Lung (tissue), 12 donors: ENCODE data around the gene C19orf53. TPM values are rescaled to one million over a fixed set of nuclear protein-coding genes. Genes with fewer than 3 reads are reported as not detected.
"Not testable (repeated sequence)": the region's sequence is repeated elsewhere in the genome, so short reads cannot be mapped to it uniquely, and the experiment has no call there.

Experiments
- ATAC-seq: fragments of 200-7000 bp; cut with Tn5 transposase; one replicate; pipeline ENCODE4 v1.9.1; 2020; ENCODE audit warnings: moderate number of reproducible peaks; ENCODE audit not compliant: insufficient read depth, low FRiP score
- DNase-seq, 3 donors: peaks; one replicate each; pipeline ENCODE4 v3.0.0-alpha.2; 2013 to 2017
- H3K27ac ChIP-seq, 2 donors: one replicate each; pipeline ENCODE4 v1.5.1; 2013; ENCODE audit warnings: mild to moderate bottlenecking in 2 of 2, moderate library complexity in 2 of 2, control low read depth in 1 of 2, inconsistent platforms in 1 of 2, low read depth in 1 of 2, low read length in 1 of 2
- H3K27me3 ChIP-seq, 3 donors: one replicate each; pipeline ENCODE4 v1.5.1; 2013; ENCODE audit warnings: low read length in 2 of 3; ENCODE audit not compliant: control insufficient read depth in 3 of 3, insufficient read depth in 3 of 3
- H3K36me3 ChIP-seq, 4 donors: one replicate each; pipeline ENCODE4 v1.5.1; 2013; ENCODE audit warnings: low read length in 4 of 4, mild to moderate bottlenecking in 1 of 4, moderate library complexity in 1 of 4; ENCODE audit not compliant: control insufficient read depth in 4 of 4, insufficient read depth in 4 of 4
- H3K4me1 ChIP-seq, 5 donors: one replicate each; pipeline ENCODE4 v1.5.1; 2013; ENCODE audit warnings: low read length in 5 of 5, mild to moderate bottlenecking in 2 of 5, moderate library complexity in 1 of 5; ENCODE audit not compliant: control insufficient read depth in 5 of 5, insufficient read depth in 5 of 5
- H3K4me3 ChIP-seq: one replicate; pipeline ENCODE4 v1.5.1; 2013; ENCODE audit warnings: mild to moderate bottlenecking, control low read depth, moderate library complexity
- H3K9ac ChIP-seq, 2 donors: one replicate each; pipeline ENCODE4 v1.5.1; 2013; ENCODE audit warnings: low read length in 2 of 2, control low read depth in 1 of 2; ENCODE audit not compliant: insufficient read depth in 1 of 2
- H3K9me3 ChIP-seq, 4 donors: one replicate each; pipeline ENCODE4 v1.5.1; 2013; ENCODE audit warnings: low read length in 3 of 4, mild to moderate bottlenecking in 1 of 4, moderate library complexity in 1 of 4; ENCODE audit not compliant: control insufficient read depth in 4 of 4, insufficient read depth in 3 of 4
- CTCF ChIP-seq: IDR thresholded peaks from 2 replicates; pipeline ENCODE4 v1.5.1; 2012; ENCODE audit warnings: mild to moderate bottlenecking; ENCODE audit errors: control extremely low read depth, extremely low read depth
- WGBS, 2 donors: extraction: QIAGEN DNeasy Blood & Tissue Kit; methylation state at CpG; one replicate each; pipeline ENCODE4 v1.1.7; 2013; 5-methylcytosine and 5-hydroxymethylcytosine counted together
- polyA plus RNA-seq, 2 donors: library from polyadenylated mRNA; stranded (reverse); fragments of 200-250 nt; gene quantifications; one replicate each; pipeline ENCODE4 v1.2.1, GENCODE V29; 2013
- total RNA-seq, 2 donors: library from RNA; depleted of rRNA in 1 of 2; stranded (reverse); fragments of >200 nt in 1 of 2; gene quantifications; one replicate each; pipeline ENCODE4 v1.2.1, GENCODE V29; 2014 to 2021
- donor health status: control.
- donor health status: control.
- donor health status: Bipolar disorder and iron deficiency.
- donor health status: healthy.
- donor health status: DM: yes; HTN: yes; CAD: no.

C19orf53 gene
- total and polyA plus RNA-seq, 4 donors, result 62.6 to 251 (median 111) TPM

- Histone ChIP-seq H3K9me3 (no peaks in the 10 kb centered on the region), H3K36me3 (peaks cover 0 to 1% (median 0%) of the 10 kb centered on the region in 4 donors), H3K4me3 (no peak overlapping the region), H3K27me3 (no peaks in the 10 kb centered on the region), H3K27ac (peak overlapping the region in 1 of 2 donors; percentile 63), H3K4me1 (peaks cover 0 to 4% (median 0%) of the 10 kb centered on the region in 5 donors), H3K9ac (no peak overlapping the region)
- TF ChIP-seq CTCF, result peak; percentile 59
- DNase-seq (peak; percentile 61 to 73 (median 70)), ATAC-seq (no peak)
- 21 to 27% methylated on average over 17 of the region's 17 CpGs for WGBS, 2 donors
Measured at GRCh38 chr19:13784731-13785452, 10.6 kb downstream of the C19orf53 start.

GRCh38 chr19:13788991-13789390 lies 14.7 kb downstream of the C19orf53 start:
- H3K27me3 ChIP-seq, result no peaks in the 10 kb centered on the region
- no peak overlapping the region for H3K4me3 ChIP-seq
- ATAC-seq, result no peak
- no peaks in the 10 kb centered on the region for H3K36me3 ChIP-seq
- DNase-seq, result peak in 1 of 3 donors; percentile 13
- H3K9me3 ChIP-seq, result no peaks in the 10 kb centered on the region
- peaks cover 0 to 5% (median 1%) of the 10 kb centered on the region in 5 donors for H3K4me1 ChIP-seq
- 20 to 28% methylated on average over 8 of the region's 8 CpGs for WGBS, 2 donors
- peak overlapping the region in 1 of 2 donors; percentile 81 for H3K27ac ChIP-seq
- no peak for TF ChIP-seq CTCF
- no peak overlapping the region for H3K9ac ChIP-seq

- WGBS, 2 donors, result 44 to 58% methylated on average over 8 of the region's 8 CpGs
Measured at GRCh38 chr19:13790354-13790753, 16.1 kb downstream of the C19orf53 start.

GRCh38 chr19:13793317-13793716 lies 19.1 kb downstream of the C19orf53 start:
- peaks cover 4 to 23% (median 7%) of the 10 kb centered on the region in 5 donors for H3K4me1 ChIP-seq
- not testable (repeated sequence) for DNase-seq, H3K4me3 ChIP-seq, ATAC-seq, H3K9ac ChIP-seq, H3K36me3 ChIP-seq, H3K27me3 ChIP-seq, H3K9me3 ChIP-seq, H3K27ac ChIP-seq
- 84 to 90% methylated on average over 9 of the region's 9 CpGs for WGBS, 2 donors

More at GRCh38 chr19:13790354-13790753, 16.1 kb downstream of the C19orf53 start:
- Histone ChIP-seq H3K9me3 (no peaks in the 10 kb centered on the region), H3K9ac (no peak overlapping the region), H3K4me3 (no peak overlapping the region), H3K27ac (peak overlapping the region in 1 of 2 donors; percentile 62), H3K27me3 (no peaks in the 10 kb centered on the region), H3K4me1 (peaks cover 0 to 8% (median 3%) of the 10 kb centered on the region in 5 donors), H3K36me3 (no peaks in the 10 kb centered on the region)
- no peak for ATAC-seq
- DNase-seq, result no peak
- no peak for TF ChIP-seq CTCF
